ENCODE data around the gene CRTC1. TPM values are rescaled to one million over a fixed set of nuclear protein-coding genes. Genes with fewer than 3 reads are reported as not detected.

Gene CRTC1
- total and polyA plus RNA-seq, 9 of the 15 experiments (the other 6 are each of a cell fraction or from before 2014, with no cell fraction given), result 0.25 to 3.8 (median 1.2) TPM; not detected in 2

GRCh38 chr19:18780631-18781030 is 97.2 kb downstream of the CRTC1 start:
- Histone ChIP-seq H2AFZ (ENCODE audit: low read depth, low read length) (no peak overlapping the region), H3K9ac (ENCODE audit: insufficient read depth in 1 of 2, low read depth in 2 of 2, low read length in 2 of 2) (no peak overlapping the region), H3K4me2 (ENCODE audit: insufficient read depth, low read length) (no peak overlapping the region), H3K9me1 (ENCODE audit: control insufficient read depth, insufficient read depth, low read length) (no peaks in the 10 kb centered on the region), H3K27ac (ENCODE audit: extremely low read depth, low read depth, low read length) (no peak overlapping the region), H3K4me3 (no peak overlapping the region), H4K20me1 (replicated peaks; ENCODE audit: control insufficient read depth, insufficient read depth, low read length) (peaks cover 9% of the 10 kb centered on the region), H3K4me1 (replicated peaks in 1 of 2; ENCODE audit: control insufficient read depth in 2 of 2, insufficient read depth in 2 of 2, low read length in 2 of 2) (peaks cover 7 to 71% of the 10 kb centered on the region in 2 experiments; a peak in 3 of 5 replicates), H3K79me2 (ENCODE audit: control insufficient read depth, insufficient read depth, low read length) (no peaks in the 10 kb centered on the region), H3K36me3 (ENCODE audit: control insufficient read depth, insufficient read depth, low read length) (no peaks in the 10 kb centered on the region), H3K27me3 (ENCODE audit: control insufficient read depth in 2 of 2, insufficient read depth in 2 of 2, low read length in 2 of 2) (peaks cover 19 to 76% of the 10 kb centered on the region in 2 experiments; a peak in 4 of 5 replicates), H3K9me3 (replicated peaks; ENCODE audit: control insufficient read depth, insufficient read depth, low read depth, low read length) (no peaks in the 10 kb centered on the region)
- no peak for DNase-seq (ENCODE audit: extremely low read depth in 1 of 4, low spot score in 3 of 4)
- ChIA-PET POLR2A (interaction anchor here (0.6 to 0.7 kb wide), 2 partner anchors 11 to 130 kb away, joined by 3 read pairs; no protein-coding TSS in a partner anchor), CTCF (ENCODE audit: low intra/inter-chr PET ratio) (no interaction called here)
- no peak for ATAC-seq
- FAIRE-seq, result no peak
- in situ Hi-C loops (cut with MboI) (no loop called here), intact Hi-C loops (cut with micrococcal nuclease) (no loop called here)
- WGBS (ENCODE audit: insufficient coverage, low coverage, missing lambda C conversion rate), result 15% methylated on average over 10 of the region's 10 CpGs
- no TSS peak for BruUV-seq (replicated peaks)
- TF ChIP-seq SFPQ (IDR thresholded peaks at IDR 0.05; ENCODE audit: low read depth, low read length) (no peak), ILF3 (IDR thresholded peaks at IDR 0.05; ENCODE audit: borderline replicate concordance) (no peak), NUFIP1 (IDR thresholded peaks at IDR 0.05; ENCODE audit: partially characterized antibody) (no peak), MAFG (tag; conservative IDR thresholded peaks at IDR 0.05) (no peak), NR2F6 (CRISPR knock-in tag; IDR thresholded peaks at IDR 0.05) (no peak), RAD21 (CRISPR knock-in tag; conservative IDR thresholded peaks at IDR 0.05 in 1 of 2, IDR thresholded peaks at IDR 0.05 in 1 of 2) (0 out of 4 replicates have a peak, but pooled peaks of 1 of the 2 experiments have one; percentile 20), ZNF766 (CRISPR knock-in tag; conservative IDR thresholded peaks at IDR 0.05) (no peak), HEY1 (CRISPR knock-in tag; IDR thresholded peaks at IDR 0.05; ENCODE audit: borderline replicate concordance) (no peak), ZNF57 (CRISPR knock-in tag; IDR thresholded peaks at IDR 0.05) (no peak), ZNF436 (CRISPR knock-in tag; IDR thresholded peaks at IDR 0.05) (no peak), BCOR (IDR thresholded peaks at IDR 0.05) (no peak), ELF2 (CRISPR knock-in tag; IDR thresholded peaks at IDR 0.05) (no peak), TFE3 (CRISPR knock-in tag; IDR thresholded peaks at IDR 0.05) (no peak), NFE2 (IDR thresholded peaks at IDR 0.05; ENCODE audit: low read depth) (no peak), CTCF (IDR thresholded peaks at IDR 0.05 in 2 of 3, conservative IDR thresholded peaks at IDR 0.05 in 1 of 3; ENCODE audit: insufficient read depth in 2 of 3, low read depth in 1 of 3, low read length in 3 of 3) (peak in 1 of 3 experiments; percentile 26; a peak in 1 of 6 replicates), ZNF121 (CRISPR knock-in tag; conservative IDR thresholded peaks at IDR 0.05) (peak; percentile 87)

All from K562 (cell line).